Brain microvascular endothelial cell (primary cell): ENCODE measurements around the gene TTC29.

ENCODE experiments used
- DNase-seq: peaks from one replicate; pipeline ENCODE4 v3.0.0-alpha.2; 2020
- H3K27ac ChIP-seq: fragments of 250-450 bp; sonication (Bioruptor Pico); 2 replicates; pipeline ENCODE4 v1.5.1; 2020; ENCODE audit warnings: mild to moderate bottlenecking, moderate library complexity
- H3K27me3 ChIP-seq: fragments of 250-450 bp; sonication (Bioruptor Pico); replicated peaks from 2 replicates; pipeline ENCODE4 v1.5.1; 2020; ENCODE audit warnings: mild to moderate bottlenecking
- H3K36me3 ChIP-seq: fragments of 250-450 bp; sonication (Bioruptor Pico); replicated peaks from 2 replicates; pipeline ENCODE4 v1.5.1; 2020; ENCODE audit warnings: mild to moderate bottlenecking
- H3K4me3 ChIP-seq: 2 replicates; pipeline ENCODE4 v1.5.1; 2011; ENCODE audit warnings: low read depth, mild to moderate bottlenecking, control low read depth, low read length, moderate library complexity
- CTCF ChIP-seq: IDR thresholded peaks from 2 replicates; pipeline ENCODE4 v1.5.1; 2011; ENCODE audit warnings: low read depth, mild to moderate bottlenecking, moderate library complexity, low read length, control low read depth, inconsistent platforms; ENCODE audit errors: missing control alignments
- in situ Hi-C: cut with HindIII; loops from 2 replicates; pipeline ENCODE4 v1.10.0; 2017; ENCODE audit warnings: low sequenced_read_pairs, low pct_ligation_motif_present

The TTC29 gene

GRCh38 chr4:146855761-146856160 lies 89.9 kb downstream of the TTC29 start:
- no peaks in the 10 kb centered on the region for H3K27me3 ChIP-seq
- DNase-seq: no peak
- H3K27ac ChIP-seq: no peak overlapping the region
- TF ChIP-seq CTCF: no peak
- H3K36me3 ChIP-seq: no peaks in the 10 kb centered on the region
- H3K4me3 ChIP-seq: no peak overlapping the region
- in situ Hi-C loops: no loop called here

- H3K27me3 ChIP-seq: no peaks in the 10 kb centered on the region
- H3K27ac ChIP-seq: no peak overlapping the region
- no peaks in the 10 kb centered on the region for H3K36me3 ChIP-seq
- TF ChIP-seq CTCF: no peak
- in situ Hi-C loops: no loop called here
- no peak overlapping the region for H3K4me3 ChIP-seq
- no peak for DNase-seq
These were observed 93.3 kb downstream of the TTC29 start for GRCh38 chr4:146852360-146852759.

- H3K36me3 ChIP-seq: no peaks in the 10 kb centered on the region
- no peak overlapping the region for H3K27ac ChIP-seq
- H3K4me3 ChIP-seq: no peak overlapping the region
- TF ChIP-seq CTCF: no peak
- in situ Hi-C loops: no loop called here
- H3K27me3 ChIP-seq: no peaks in the 10 kb centered on the region
- no peak for DNase-seq
These were observed 98.3 kb downstream of the TTC29 start for GRCh38 chr4:146847345-146847744.

- Histone ChIP-seq H3K4me3 (no peak overlapping the region), H3K36me3 (no peaks in the 10 kb centered on the region), H3K27ac (no peak overlapping the region), H3K27me3 (no peaks in the 10 kb centered on the region)
- no peak for TF ChIP-seq CTCF
- in situ Hi-C loops: no loop called here
- DNase-seq: no peak
These were observed 98.8 kb downstream of the TTC29 start for GRCh38 chr4:146846882-146847281.

- Histone ChIP-seq H3K27ac (no peak overlapping the region), H3K36me3 (no peaks in the 10 kb centered on the region), H3K27me3 (no peaks in the 10 kb centered on the region), H3K4me3 (no peak overlapping the region)
- no peak for TF ChIP-seq CTCF
- in situ Hi-C loops: no loop called here
- DNase-seq: no peak
These were observed 100.9 kb downstream of the TTC29 start for GRCh38 chr4:146844761-146845160.

GRCh38 chr4:146842876-146843275 lies 102.8 kb downstream of the TTC29 start:
- H3K27me3 ChIP-seq: no peaks in the 10 kb centered on the region
- no peak for DNase-seq
- no peaks in the 10 kb centered on the region for H3K36me3 ChIP-seq
- no peak for TF ChIP-seq CTCF
- H3K4me3 ChIP-seq: no peak overlapping the region
- in situ Hi-C loops: no loop called here
- no peak overlapping the region for H3K27ac ChIP-seq
